Right atrium auricular region (tissue), 2 donors: ENCODE results near the gene SLIT1. TPM values are rescaled to one million over a fixed set of nuclear protein-coding genes. Genes with fewer than 3 reads are reported as not detected.

ENCODE experiments used
- DNase-seq: peaks from one replicate; pipeline ENCODE4 v3.0.0-alpha.2; 2019; ENCODE audit warnings: low spot score
- H3K27ac ChIP-seq, 2 donors: fragments of 200-600 bp; sonication (generic); 1 replicate in 1 of 2; 2 replicates in 1 of 2; pipeline ENCODE4 v1.5.1; 2016 to 2019
- H3K27me3 ChIP-seq, 2 donors: fragments of 200-600 bp; sonication (generic); one replicate each; pipeline versions ENCODE4 v1.5.1 to v1.6.0; 2017 to 2019
- H3K36me3 ChIP-seq: fragments of 200-600 bp; sonication (generic); one replicate; pipeline ENCODE4 v1.5.1; 2016
- H3K4me1 ChIP-seq, 2 donors: fragments of 200-600 bp; sonication (generic); one replicate each; pipeline versions ENCODE4 v1.5.1 to v1.6.0; 2017 to 2019
- H3K4me3 ChIP-seq, 2 donors: fragments of 200-600 bp; sonication (generic); 1 replicate in 1 of 2; 2 replicates in 1 of 2; pipeline ENCODE4 v1.5.1; 2017 to 2019; ENCODE audit warnings: mild to moderate bottlenecking in 1 of 2, moderate library complexity in 1 of 2
- H3K9me3 ChIP-seq, 2 donors: fragments of 200-600 bp; sonication (generic); one replicate each; pipeline ENCODE4 v1.5.1; 2019
- total RNA-seq, 2 donors: library from RNA; depleted of rRNA; stranded (reverse); fragments of >200 nt; gene quantifications; one replicate each; pipeline ENCODE4 v1.1.0, GENCODE V29; 2016
- TF ChIP-seq, protein P1 (sequence below), 2 donors: fragments of 200-600 bp; sonication (generic); IDR thresholded peaks; one replicate each; pipeline ENCODE4 v1.5.1; 2019; ENCODE audit warnings: antibody characterized with exemption in 2 of 2

The SLIT1 gene
- total RNA-seq, 2 donors from 2014 or later, result not detected

DNA sequence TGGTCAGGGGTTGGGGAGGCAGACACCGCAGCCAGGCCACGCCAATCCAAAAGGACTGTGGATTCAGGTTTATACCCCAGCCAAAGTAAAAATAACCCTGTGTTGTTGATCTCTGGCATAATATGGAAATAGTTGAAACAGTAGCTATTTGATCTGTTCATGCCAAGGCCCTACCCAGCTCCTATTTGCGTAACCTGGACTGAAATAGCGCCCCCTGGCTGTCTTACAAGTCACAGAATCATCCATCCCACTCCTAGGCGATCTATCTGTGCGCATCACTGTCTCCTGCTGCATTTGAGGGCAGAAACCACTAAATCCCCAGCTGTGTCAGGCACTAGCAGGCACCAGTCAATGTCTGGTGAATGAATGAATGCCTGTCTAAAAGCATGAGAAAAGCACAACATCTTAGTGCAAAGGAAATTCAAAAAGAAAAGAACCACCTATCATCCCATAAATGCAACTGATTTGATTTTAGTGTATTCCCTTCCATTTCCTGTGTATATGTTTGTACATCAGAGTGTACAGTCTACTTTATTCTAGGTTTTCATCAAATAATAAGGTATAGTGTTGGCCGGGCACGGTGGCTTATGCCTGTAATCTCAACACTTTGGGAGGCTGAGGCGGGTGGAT is 160.0 kb downstream of the SLIT1 start:
- DNase-seq, result peak; percentile 66
- TF ChIP-seq, protein P1, sequence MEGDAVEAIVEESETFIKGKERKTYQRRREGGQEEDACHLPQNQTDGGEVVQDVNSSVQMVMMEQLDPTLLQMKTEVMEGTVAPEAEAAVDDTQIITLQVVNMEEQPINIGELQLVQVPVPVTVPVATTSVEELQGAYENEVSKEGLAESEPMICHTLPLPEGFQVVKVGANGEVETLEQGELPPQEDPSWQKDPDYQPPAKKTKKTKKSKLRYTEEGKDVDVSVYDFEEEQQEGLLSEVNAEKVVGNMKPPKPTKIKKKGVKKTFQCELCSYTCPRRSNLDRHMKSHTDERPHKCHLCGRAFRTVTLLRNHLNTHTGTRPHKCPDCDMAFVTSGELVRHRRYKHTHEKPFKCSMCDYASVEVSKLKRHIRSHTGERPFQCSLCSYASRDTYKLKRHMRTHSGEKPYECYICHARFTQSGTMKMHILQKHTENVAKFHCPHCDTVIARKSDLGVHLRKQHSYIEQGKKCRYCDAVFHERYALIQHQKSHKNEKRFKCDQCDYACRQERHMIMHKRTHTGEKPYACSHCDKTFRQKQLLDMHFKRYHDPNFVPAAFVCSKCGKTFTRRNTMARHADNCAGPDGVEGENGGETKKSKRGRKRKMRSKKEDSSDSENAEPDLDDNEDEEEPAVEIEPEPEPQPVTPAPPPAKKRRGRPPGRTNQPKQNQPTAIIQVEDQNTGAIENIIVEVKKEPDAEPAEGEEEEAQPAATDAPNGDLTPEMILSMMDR (IDR thresholded peaks at IDR 0.05), result peak; percentile 59 to 71
- no peak overlapping the region for H3K4me3 ChIP-seq

GRCh38 chr10:97024168-97025073 is 161.3 kb downstream of the SLIT1 start:
- H3K4me3 ChIP-seq, result no peak overlapping the region
- peaks cover 0 to 19% of the 10 kb centered on the region in 2 donors for H3K4me1 ChIP-seq
- no peaks in the 10 kb centered on the region for H3K9me3 ChIP-seq
- H3K27me3 ChIP-seq, result no peaks in the 10 kb centered on the region
- H3K27ac ChIP-seq, result peak overlapping the region; percentile 65 to 66
- TF ChIP-seq, protein P1 (IDR thresholded peaks at IDR 0.05), result no peak
- no peak for DNase-seq
- H3K36me3 ChIP-seq, result no peaks in the 10 kb centered on the region

More for the DNA sequence above, 160.0 kb downstream of the SLIT1 start:
- Histone ChIP-seq H3K27me3 (no peaks in the 10 kb centered on the region), H3K36me3 (no peaks in the 10 kb centered on the region), H3K9me3 (no peaks in the 10 kb centered on the region), H3K4me1 (peaks cover 0 to 13% of the 10 kb centered on the region in 2 donors), H3K27ac (no peak overlapping the region)

- Histone ChIP-seq H3K4me3 (no peak overlapping the region), H3K27me3 (no peaks in the 10 kb centered on the region), H3K36me3 (no peaks in the 10 kb centered on the region), H3K4me1 (peaks cover 0 to 19% of the 10 kb centered on the region in 2 donors), H3K27ac (peak overlapping the region; percentile 65 to 66), H3K9me3 (no peaks in the 10 kb centered on the region)
- DNase-seq, result no peak
- TF ChIP-seq, protein P1 (IDR thresholded peaks at IDR 0.05), result no peak
These were observed 162.2 kb downstream of the SLIT1 start for GRCh38 chr10:97023401-97024167.

DNA sequence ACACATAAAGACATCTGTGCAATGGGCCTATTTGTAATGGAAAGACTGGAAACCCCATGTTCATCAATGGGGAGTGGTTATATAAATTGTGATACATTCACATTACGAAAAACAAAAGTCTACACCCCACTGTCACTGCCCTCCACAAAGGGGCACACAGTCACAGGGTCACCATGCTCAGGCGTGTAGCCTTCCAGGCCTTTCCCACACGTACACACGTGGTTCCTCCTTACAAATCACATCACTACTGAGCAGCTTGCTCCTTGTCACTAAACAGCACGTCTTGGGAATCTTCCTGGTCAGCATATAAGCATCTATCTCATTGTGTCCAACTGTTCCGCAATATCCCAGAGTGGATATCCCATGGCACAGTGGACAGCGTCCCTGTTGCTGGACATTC is 163.1 kb downstream of the SLIT1 start:
- Histone ChIP-seq H3K9me3 (no peaks in the 10 kb centered on the region), H3K4me3 (no peak overlapping the region), H3K4me1 (peaks cover 0 to 19% of the 10 kb centered on the region in 2 donors), H3K27me3 (no peaks in the 10 kb centered on the region), H3K27ac (no peak overlapping the region), H3K36me3 (no peaks in the 10 kb centered on the region)
- TF ChIP-seq, protein P1 (IDR thresholded peaks at IDR 0.05), result no peak
- no peak for DNase-seq

GRCh38 chr10:97020452-97021400 is 165.0 kb downstream of the SLIT1 start:
- no peak for DNase-seq
- Histone ChIP-seq H3K36me3 (no peaks in the 10 kb centered on the region), H3K4me1 (peaks cover 0 to 19% of the 10 kb centered on the region in 2 donors), H3K27ac (peak overlapping the region; percentile 76 to 88), H3K4me3 (no peak overlapping the region), H3K9me3 (no peaks in the 10 kb centered on the region), H3K27me3 (no peaks in the 10 kb centered on the region)
- TF ChIP-seq, protein P1 (IDR thresholded peaks at IDR 0.05), result no peak
